GM18520 (cell line): ENCODE data around the gene URAD.

Source experiments
- ATAC-seq: cut with Tn5 transposase; IDR thresholded peaks from one replicate; pipeline ENCODE4 v1.9.1; 2021; ENCODE audit not compliant: unreplicated experiment

The URAD gene

GRCh38 chr13:28000567-28000966 lies 12.1 kb upstream of the URAD start:
- ATAC-seq = no peak

GRCh38 chr13:27997904-27998522 lies 9.5 kb upstream of the URAD start:
- ATAC-seq = no peak

DNA sequence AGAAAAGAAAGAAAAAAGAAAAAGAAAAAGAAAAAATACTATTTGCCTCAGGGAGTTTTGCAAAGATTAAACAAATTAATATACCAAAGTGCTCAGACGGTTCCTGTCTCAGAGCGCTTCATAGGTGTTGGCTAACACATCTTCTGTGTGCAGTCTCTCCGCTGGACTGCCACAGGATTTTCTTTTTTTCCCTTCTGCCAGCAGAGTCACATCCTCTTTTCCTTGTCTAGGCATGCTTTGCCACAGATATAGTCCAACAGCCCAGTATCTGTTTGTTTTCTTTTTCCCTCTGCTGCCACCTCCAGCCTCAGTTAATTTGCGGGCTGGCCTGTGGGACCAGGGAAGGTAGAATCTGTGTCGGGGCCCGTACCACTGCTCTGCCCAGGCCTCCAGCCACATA lies 3.4 kb upstream of the URAD start:
- ATAC-seq = no peak

DNA sequence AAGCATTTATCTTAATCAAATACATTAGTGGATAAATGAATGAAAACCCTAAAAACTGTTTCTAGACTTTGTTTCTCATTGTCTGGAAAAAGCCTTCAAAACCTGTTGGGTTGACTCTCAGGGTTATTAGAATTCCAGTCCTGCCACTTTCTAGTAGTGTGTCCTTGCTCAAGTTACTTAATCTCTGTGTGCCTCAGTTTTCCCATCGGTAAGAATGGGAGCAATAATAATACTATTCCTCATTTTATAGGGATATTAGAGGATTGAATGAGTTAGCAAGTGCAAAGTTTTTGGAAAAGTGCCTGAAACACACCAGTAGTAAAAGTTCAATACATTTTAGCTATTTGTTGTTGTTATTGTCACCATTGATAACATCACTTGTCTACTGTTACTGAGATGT lies 2.9 kb downstream of the URAD start:
- no peak for ATAC-seq

DNA sequence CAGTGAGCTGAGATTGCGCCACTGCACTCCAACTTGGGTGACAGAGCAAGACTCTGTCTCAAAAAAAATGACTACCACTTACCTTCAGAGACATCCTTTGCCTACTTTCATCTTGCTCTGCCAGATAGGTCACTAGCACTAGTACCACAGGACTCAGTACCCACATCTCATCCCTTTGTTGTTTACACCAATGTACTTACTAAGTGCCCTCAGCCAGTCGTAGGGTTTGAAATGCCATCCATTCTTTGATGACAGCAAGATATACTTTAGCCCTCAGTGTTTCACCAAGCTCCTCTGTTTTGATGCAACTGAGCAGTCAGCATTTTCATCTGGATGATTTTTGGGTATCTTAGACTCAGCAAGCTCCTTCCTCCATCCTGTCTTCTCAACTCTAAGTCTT lies 6.1 kb downstream of the URAD start:
- ATAC-seq = no peak

GRCh38 chr13:27981006-27981708 lies 7.3 kb downstream of the URAD start:
- no peak for ATAC-seq

DNA sequence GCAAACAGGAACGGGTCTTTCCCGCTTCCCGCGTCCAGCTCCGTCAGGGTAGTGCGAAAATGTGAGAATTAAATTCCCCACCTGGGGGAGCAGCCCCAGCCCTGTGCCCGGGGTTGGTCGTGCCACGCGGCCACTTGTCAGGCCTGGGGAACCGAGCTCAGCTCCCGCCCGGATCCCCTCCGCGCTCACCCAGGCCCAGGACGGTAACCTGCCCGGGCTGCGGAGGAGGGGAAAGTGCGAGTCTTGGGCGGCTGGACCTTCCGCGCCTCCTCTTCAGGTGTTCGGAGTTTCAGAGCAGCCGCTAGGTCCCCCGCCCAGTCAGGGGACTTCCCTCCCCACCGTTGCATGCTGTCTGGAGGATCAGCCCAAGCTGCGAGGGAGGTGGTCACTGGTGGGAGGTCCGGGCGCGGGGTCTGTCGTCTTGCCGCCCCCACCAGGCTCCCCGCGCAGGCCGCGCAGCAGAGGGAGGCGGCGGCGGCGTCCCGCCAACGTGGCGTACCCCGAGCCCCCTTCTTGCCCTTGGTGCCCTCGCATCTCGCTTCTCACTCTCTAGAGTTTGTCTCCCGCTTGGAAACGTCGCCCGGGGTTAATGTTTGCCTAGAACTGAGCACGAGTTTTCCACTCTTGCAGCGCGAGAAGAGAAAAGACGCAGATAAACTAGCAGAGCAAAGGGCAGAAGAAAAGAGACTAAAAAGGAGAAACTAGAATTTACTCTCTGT lies 8.1 kb downstream of the URAD start:
- no peak for ATAC-seq

- no peak for ATAC-seq
Observed at GRCh38 chr13:27979765-27980279, 8.7 kb downstream of the URAD start.

DNA sequence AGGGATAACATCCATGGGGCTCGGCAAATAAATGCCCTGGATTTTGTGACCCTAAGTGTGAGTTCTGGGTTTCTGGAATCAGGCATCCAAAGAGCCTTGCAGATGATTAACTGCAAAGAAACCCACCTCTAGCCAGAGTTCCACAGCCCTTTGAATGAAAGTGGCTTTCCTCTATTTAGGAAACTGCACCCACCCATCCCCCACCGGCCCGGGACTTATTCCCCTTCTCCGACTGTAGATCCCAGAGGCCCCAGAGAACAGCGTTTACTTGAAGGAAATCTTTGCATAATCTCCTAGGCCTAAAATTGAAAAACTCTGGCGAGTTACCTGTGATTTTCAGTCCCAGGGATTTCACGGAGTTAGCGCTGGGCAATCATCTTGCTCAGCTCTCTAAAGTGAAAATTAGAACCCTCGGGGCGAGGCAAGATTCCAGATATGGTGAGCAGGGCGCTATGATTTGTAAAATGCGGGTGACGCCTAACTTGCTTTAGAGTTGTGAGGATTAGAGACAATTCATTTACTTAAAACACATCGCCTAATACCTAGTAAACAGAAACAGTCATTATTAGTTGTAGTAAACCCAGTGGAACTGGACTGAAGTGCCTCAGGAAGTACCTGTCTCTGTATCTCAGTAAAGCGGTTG lies 9.4 kb downstream of the URAD start:
- no peak for ATAC-seq

- ATAC-seq = no peak
Observed at GRCh38 chr13:27978301-27978968, 10.1 kb downstream of the URAD start.

DNA sequence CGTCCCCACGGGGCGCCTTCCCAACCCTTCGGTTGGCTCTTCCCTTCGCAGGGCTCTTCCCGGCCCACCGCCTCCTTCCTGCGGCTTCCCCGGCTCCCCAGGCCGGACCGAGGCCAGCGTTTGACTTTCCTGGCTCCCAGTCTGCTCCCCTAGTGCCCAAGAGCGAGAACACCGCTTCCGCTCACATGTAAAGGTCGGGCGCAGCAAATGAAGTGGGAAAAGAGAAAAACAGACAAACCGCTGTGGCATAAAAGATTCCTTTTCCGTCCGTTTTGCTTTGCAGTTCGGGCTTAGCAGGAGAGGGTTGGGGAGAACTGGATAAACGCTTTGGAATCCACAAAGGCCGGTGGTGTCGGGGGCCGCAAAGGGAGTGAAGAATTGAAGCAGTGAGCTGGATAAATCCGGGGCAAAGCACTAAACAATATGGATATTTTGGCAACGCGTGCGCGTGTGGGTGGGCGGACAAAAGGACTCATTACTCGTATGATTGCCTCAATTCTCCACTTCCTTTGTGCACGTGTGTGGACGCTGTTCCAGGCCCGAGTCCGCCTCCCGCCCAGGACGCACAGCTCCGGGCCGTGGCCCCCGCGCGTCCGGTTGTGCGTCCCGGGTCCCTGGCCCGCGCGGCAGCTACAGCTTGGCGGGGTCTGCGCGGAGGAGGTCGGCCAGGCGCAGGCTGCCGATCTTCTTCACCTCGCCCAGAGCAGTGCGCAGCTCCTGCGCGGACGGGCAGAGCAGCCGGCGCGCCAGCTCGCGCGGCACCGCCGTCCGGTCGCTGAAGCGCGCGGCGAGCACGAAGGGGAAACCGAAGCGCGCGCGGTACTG lies 10.8 kb downstream of the URAD start:
- ATAC-seq = no peak

- no peak for ATAC-seq
Observed at GRCh38 chr13:27976362-27977091, 12.0 kb downstream of the URAD start.

DNA sequence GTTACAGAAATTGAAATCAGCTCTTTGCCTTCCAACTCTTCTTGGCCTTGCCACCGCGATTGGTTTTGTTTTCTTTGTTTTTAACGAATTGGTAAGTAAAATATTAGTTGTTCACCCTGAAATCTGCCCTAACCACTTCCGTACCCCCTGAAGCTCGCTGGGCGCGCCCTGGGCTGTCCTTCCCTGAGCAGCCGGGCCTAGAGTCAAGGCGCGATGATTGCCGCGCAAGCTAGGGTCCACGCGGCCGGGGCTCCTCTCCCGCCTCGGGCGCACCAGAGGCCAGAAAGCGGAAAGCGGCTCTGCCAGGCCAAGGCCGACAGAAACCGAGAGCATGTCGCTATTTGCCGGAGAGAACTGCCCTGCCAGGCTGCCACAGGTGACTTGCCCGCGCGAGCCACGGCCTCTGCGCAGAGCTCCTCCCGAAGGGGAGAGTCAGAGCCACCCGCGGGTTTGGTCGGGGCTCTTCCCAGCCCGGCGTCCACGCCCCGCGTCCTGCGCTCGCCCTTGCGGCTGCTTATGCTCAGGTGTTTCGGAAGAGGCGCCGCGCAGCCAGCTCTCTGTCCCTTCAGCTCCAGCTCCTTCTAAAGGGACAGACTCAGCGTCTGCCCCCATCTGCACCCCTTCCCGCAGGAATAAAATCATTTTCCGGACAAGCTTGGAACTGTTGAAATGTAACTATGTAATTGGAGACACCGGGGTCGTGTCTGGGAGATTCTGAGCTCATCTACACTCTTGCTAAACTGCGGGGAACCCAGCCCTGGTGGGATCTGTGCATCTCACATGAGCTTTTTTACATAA lies 12.7 kb downstream of the URAD start:
- no peak for ATAC-seq

DNA sequence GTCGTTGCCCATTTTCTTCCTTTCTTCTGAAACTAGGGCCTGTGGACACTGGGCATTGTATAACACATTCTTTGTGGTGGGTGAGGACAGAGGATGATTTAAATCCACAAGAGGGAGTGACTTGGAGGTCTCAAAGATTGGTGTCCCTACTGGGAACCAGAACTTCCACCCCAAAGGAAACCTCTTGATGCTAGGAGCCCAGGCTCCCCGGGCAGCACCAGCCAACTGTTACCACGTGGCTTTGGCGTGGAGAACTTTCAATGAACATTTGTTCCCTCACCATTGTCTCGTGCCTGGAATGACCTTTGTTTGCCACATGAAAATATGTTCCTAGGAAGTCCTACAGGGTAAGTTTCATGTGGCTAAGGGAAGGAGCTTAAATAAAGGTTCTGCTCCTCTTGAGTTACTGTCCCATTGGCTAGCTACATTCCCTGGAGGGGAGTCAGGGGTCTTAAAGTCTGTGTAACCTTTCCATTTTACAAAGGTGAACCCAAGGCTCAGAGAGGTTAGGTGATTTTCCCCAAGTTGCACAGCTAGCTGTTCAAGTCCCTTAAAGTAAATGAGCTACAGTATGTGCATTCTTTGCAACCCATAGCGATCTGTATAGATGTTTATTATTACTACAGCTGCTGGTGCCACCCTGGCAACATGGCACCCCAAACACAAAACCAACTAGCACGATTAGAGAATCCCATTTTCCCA lies 14.4 kb downstream of the URAD start:
- ATAC-seq = no peak

- ATAC-seq = no peak
Observed at GRCh38 chr13:27973291-27973690, 15.2 kb downstream of the URAD start.

- ATAC-seq = no peak
Observed at GRCh38 chr13:27972478-27972820, 16.0 kb downstream of the URAD start.

- no peak for ATAC-seq
Observed at GRCh38 chr13:27971776-27972477, 16.6 kb downstream of the URAD start.

GRCh38 chr13:27971236-27971645 lies 17.3 kb downstream of the URAD start:
- ATAC-seq = no peak
